ENCODE measurements around the gene IL22RA2. TPM values are rescaled to one million over a fixed set of nuclear protein-coding genes. Genes with fewer than 3 reads are reported as not detected.

The IL22RA2 gene
- polyA plus RNA-seq, 1 of the 3 experiments (the other 2 are of a cell fraction), result not detected

DNA sequence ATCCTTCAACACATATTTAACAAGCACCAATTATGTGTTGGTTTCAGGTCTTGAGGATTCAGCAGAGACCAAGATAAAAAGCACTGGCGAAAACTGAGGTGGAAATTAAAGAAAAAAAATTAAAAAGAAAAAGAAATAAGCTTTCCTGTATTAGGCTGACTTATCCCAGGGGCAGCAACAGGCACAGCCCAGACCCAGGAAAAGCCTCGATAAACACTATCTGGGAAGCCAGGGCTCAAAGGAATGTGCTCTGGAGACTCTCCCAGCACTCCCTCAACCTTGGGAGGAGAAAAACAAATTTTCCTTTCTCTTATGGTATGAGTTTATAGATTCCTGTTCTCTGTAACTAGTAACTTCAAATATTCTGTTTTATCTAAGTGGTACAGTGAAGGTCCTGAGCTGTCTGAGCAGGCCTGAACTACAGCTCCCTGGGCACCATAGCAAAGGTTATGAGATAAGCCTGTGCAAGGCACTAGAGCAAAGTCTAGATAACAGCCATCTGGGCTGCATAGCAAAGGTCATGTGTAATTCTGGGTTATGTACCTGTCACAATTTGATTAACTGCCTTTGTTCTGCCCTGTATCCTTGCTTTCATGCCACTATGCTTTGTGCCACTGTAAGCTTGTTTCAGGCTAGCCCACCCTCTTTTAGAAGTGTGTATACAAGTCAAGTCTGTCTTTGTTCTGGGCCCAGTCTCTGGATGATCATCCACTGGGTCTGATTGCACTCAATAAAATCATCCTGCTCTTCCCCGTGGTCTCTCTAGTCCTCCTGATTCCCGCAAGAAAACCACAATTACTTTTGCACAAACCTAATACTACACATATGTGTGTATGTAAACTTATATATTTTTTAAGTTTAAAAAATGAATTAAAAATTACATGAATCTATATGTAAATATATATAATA is 54.0 kb downstream of the IL22RA2 start:
- WGBS (ENCODE audit: low lambda C conversion rate), result 43% methylated on average over 4 of the region's 4 CpGs
- no peak for DNase-seq
- no peaks in the 10 kb centered on the region for H3K9me2 ChIP-seq
- H3F3A ChIP-seq (replicated peaks; ENCODE audit: insufficient read depth), result no peaks in the 10 kb centered on the region
- H3K4me2 ChIP-seq, result no peak overlapping the region
- no peaks in the 10 kb centered on the region for H3K79me2 ChIP-seq (ENCODE audit: insufficient read depth)
- H3K9me3 ChIP-seq, result no peaks in the 10 kb centered on the region
- H3K36me3 ChIP-seq (replicated peaks in 1 of 2; ENCODE audit: control insufficient read depth in 1 of 2, insufficient read depth in 2 of 2, low read length in 1 of 2), result no peaks in the 10 kb centered on the region
- H2AFZ ChIP-seq (ENCODE audit: low read depth), result no peak overlapping the region
- no peak overlapping the region for H3K4me3 ChIP-seq (ENCODE audit: low read depth in 2 of 2, low read length in 1 of 2)
- H3K4me1 ChIP-seq (ENCODE audit: control insufficient read depth in 1 of 2, insufficient read depth in 2 of 2, low read depth in 1 of 2, low read length in 1 of 2), result no peaks in the 10 kb centered on the region
- TF ChIP-seq, protein P1, sequence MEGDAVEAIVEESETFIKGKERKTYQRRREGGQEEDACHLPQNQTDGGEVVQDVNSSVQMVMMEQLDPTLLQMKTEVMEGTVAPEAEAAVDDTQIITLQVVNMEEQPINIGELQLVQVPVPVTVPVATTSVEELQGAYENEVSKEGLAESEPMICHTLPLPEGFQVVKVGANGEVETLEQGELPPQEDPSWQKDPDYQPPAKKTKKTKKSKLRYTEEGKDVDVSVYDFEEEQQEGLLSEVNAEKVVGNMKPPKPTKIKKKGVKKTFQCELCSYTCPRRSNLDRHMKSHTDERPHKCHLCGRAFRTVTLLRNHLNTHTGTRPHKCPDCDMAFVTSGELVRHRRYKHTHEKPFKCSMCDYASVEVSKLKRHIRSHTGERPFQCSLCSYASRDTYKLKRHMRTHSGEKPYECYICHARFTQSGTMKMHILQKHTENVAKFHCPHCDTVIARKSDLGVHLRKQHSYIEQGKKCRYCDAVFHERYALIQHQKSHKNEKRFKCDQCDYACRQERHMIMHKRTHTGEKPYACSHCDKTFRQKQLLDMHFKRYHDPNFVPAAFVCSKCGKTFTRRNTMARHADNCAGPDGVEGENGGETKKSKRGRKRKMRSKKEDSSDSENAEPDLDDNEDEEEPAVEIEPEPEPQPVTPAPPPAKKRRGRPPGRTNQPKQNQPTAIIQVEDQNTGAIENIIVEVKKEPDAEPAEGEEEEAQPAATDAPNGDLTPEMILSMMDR (IDR thresholded peaks at IDR 0.05), result no peak
- no peak overlapping the region for H3K9ac ChIP-seq
- no peaks in the 10 kb centered on the region for H3K27me3 ChIP-seq (ENCODE audit: insufficient read depth)
- no peak overlapping the region for H3K27ac ChIP-seq (ENCODE audit: low read depth in 2 of 2, low read length in 1 of 2)
- ChIA-PET POLR2A (no interaction called here), CTCF (interaction anchor here (3.1 kb wide), 1 partner anchor 25 kb away, joined by 11 read pairs; no protein-coding TSS in a partner anchor)
- H4K20me1 ChIP-seq (ENCODE audit: insufficient read depth), result no peaks in the 10 kb centered on the region

DNA sequence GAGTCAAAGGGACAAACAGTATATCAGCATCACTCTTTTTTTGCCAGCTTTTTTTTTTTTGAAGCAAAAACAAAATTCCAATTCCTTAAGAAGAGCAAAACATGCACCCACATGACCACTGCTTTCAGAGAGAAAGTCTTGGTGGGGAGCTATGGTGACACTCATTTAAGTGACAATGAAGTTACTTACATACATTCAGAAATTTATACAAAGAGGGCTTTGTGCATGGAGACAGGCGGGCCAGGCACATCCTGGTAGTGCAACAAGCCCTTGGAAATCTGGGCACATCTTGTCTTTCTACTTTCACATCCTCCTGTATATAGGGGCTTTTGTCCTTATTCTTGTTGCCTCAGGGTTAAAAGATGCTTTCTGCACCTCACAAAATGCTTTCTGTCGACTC is 55.9 kb downstream of the IL22RA2 start:
- 39% methylated on average over 2 of the region's 2 CpGs for WGBS (ENCODE audit: low lambda C conversion rate)
- Histone ChIP-seq H3K9me3 (no peaks in the 10 kb centered on the region), H3K27ac (ENCODE audit: low read depth in 2 of 2, low read length in 1 of 2) (no peak overlapping the region), H4K20me1 (ENCODE audit: insufficient read depth) (no peaks in the 10 kb centered on the region), H3K9me2 (no peaks in the 10 kb centered on the region), H3K27me3 (ENCODE audit: insufficient read depth) (no peaks in the 10 kb centered on the region), H3K9ac (no peak overlapping the region), H3K36me3 (replicated peaks in 1 of 2; ENCODE audit: control insufficient read depth in 1 of 2, insufficient read depth in 2 of 2, low read length in 1 of 2) (no peaks in the 10 kb centered on the region), H3K79me2 (ENCODE audit: insufficient read depth) (no peaks in the 10 kb centered on the region), H3K4me3 (ENCODE audit: low read depth in 2 of 2, low read length in 1 of 2) (no peak overlapping the region), H3K4me2 (no peak overlapping the region), H2AFZ (ENCODE audit: low read depth) (no peak overlapping the region), H3F3A (replicated peaks; ENCODE audit: insufficient read depth) (no peaks in the 10 kb centered on the region), H3K4me1 (ENCODE audit: control insufficient read depth in 1 of 2, insufficient read depth in 2 of 2, low read depth in 1 of 2, low read length in 1 of 2) (no peaks in the 10 kb centered on the region)
- TF ChIP-seq CHD2 (IDR thresholded peaks at IDR 0.05; ENCODE audit: low read length, partially characterized antibody) (no peak), MXI1 (IDR thresholded peaks at IDR 0.05; ENCODE audit: low read depth, low read length) (no peak), JUND (IDR thresholded peaks at IDR 0.05) (no peak), NRF1 (IDR thresholded peaks at IDR 0.05; ENCODE audit: low read depth, low read length) (no peak), FOXM1 (IDR thresholded peaks at IDR 0.05; ENCODE audit: low read depth) (no peak), RXRA (IDR thresholded peaks at IDR 0.05; ENCODE audit: borderline replicate concordance, low read depth) (no peak), ELF1 (IDR thresholded peaks at IDR 0.05) (no peak), TEAD4 (IDR thresholded peaks at IDR 0.05; ENCODE audit: borderline replicate concordance, insufficient read depth) (no peak), NFIC (IDR thresholded peaks at IDR 0.05; ENCODE audit: borderline replicate concordance) (no peak), RFX5 (IDR thresholded peaks at IDR 0.05; ENCODE audit: low read length) (no peak), GABPA (IDR thresholded peaks at IDR 0.05; ENCODE audit: low read depth) (no peak), MEF2A (IDR thresholded peaks at IDR 0.05; ENCODE audit: borderline replicate concordance, low read depth) (no peak), RAD21 (IDR thresholded peaks at IDR 0.05; ENCODE audit: low read length) (no peak)
- CTCF ChIA-PET, result no interaction called here
- no peak for DNase-seq
- POLR2A ChIA-PET, result no interaction called here
